Measurements from ENCODE around the gene GAA.
A peak's percentile ranks its signal among the peaks of the same experiment; 100 is the strongest.

GAA gene

GRCh38 chr17:80122926-80123505 lies 21.6 kb downstream of the GAA start:
- Histone ChIP-seq H3K9me3 (ENCODE audit: insufficient read depth, low read depth, low read length) (no peaks in the 10 kb centered on the region), H3K9ac (ENCODE audit: low read depth, low read length) (no peak overlapping the region), H3K4me3 (ENCODE audit: low read length) (no peak overlapping the region), H3K27ac (ENCODE audit: low read length) (no peak overlapping the region), H3K27me3 (ENCODE audit: insufficient read depth, low read length) (no peaks in the 10 kb centered on the region), H3K36me3 (ENCODE audit: insufficient read depth, low read depth, low read length) (no peaks in the 10 kb centered on the region), H3K4me1 (ENCODE audit: insufficient read depth, low read length) (peaks cover 16% of the 10 kb centered on the region; the same call in 1 of the 2 replicates)

DNA sequence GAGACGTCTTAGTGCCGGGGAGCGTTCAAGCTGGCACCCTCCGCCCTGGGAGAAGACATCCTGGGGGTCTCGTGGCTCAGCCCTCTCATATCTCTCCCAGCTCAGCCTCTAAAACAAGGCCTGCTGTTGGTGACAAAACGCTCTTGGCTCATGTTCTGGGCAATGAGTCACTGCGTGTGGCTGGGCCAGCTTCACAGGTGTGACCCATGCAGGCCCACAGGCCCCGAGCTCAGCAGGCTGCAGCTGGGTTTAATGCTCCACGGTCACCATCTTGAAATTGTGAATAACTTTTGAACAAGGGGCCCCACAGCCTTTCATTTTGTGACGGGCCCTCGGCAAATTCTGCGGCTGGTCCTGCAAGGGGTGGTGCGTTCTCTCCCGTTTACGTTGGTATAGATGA lies 22.4 kb downstream of the GAA start:
- Histone ChIP-seq H3K36me3 (ENCODE audit: insufficient read depth, low read depth, low read length) (no peaks in the 10 kb centered on the region), H3K9ac (ENCODE audit: low read depth, low read length) (peak overlapping the region; percentile 68; the same call in 1 of the 2 replicates), H3K4me1 (ENCODE audit: insufficient read depth, low read length) (peaks cover 16% of the 10 kb centered on the region; the same call in 1 of the 2 replicates), H3K27ac (ENCODE audit: low read length) (peak overlapping the region; percentile 19), H3K27me3 (ENCODE audit: insufficient read depth, low read length) (no peaks in the 10 kb centered on the region), H3K4me3 (ENCODE audit: low read length) (peak overlapping the region; percentile 49), H3K9me3 (ENCODE audit: insufficient read depth, low read depth, low read length) (no peaks in the 10 kb centered on the region)

- Histone ChIP-seq H3K36me3 (ENCODE audit: insufficient read depth, low read depth, low read length) (no peaks in the 10 kb centered on the region), H3K4me1 (ENCODE audit: insufficient read depth, low read length) (peaks cover 19% of the 10 kb centered on the region; the same call in 1 of the 2 replicates), H3K4me3 (ENCODE audit: low read length) (peak overlapping the region; percentile 49; the same call in 1 of the 2 replicates), H3K27ac (ENCODE audit: low read length) (peak overlapping the region; percentile 19), H3K27me3 (ENCODE audit: insufficient read depth, low read length) (no peaks in the 10 kb centered on the region), H3K9ac (ENCODE audit: low read depth, low read length) (peak overlapping the region; percentile 68; the same call in 1 of the 2 replicates), H3K9me3 (ENCODE audit: insufficient read depth, low read depth, low read length) (no peaks in the 10 kb centered on the region)
These were observed 23.1 kb downstream of the GAA start for GRCh38 chr17:80124351-80124981.

GRCh38 chr17:80125656-80126448 lies 24.5 kb downstream of the GAA start:
- no peak overlapping the region for H3K27ac ChIP-seq (ENCODE audit: low read length)
- no peaks in the 10 kb centered on the region for H3K36me3 ChIP-seq (ENCODE audit: insufficient read depth, low read depth, low read length)
- no peak overlapping the region for H3K9ac ChIP-seq (ENCODE audit: low read depth, low read length)
- H3K27me3 ChIP-seq (ENCODE audit: insufficient read depth, low read length): no peaks in the 10 kb centered on the region
- H3K4me1 ChIP-seq (ENCODE audit: insufficient read depth, low read length): peaks cover 19% of the 10 kb centered on the region; the same call in 1 of the 2 replicates
- no peaks in the 10 kb centered on the region for H3K9me3 ChIP-seq (ENCODE audit: insufficient read depth, low read depth, low read length)
- no peak overlapping the region for H3K4me3 ChIP-seq (ENCODE audit: low read length)

DNA sequence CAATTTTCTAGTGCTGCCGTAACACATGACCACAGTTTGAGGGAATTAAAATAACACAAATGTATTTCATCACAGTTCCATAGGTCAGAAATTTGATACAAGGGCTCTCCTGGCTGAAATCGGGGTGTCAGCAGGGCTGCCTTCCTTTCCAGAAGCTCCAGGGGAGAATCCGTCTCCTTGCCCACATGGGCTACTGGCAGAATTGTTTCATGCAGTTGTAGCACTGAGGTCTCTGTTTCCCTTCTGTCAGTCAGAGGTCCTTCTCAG lies 25.0 kb downstream of the GAA start:
- Histone ChIP-seq H3K4me3 (ENCODE audit: low read length) (no peak overlapping the region), H3K9ac (ENCODE audit: low read depth, low read length) (no peak overlapping the region), H3K4me1 (ENCODE audit: insufficient read depth, low read length) (peaks cover 19% of the 10 kb centered on the region; the same call in 1 of the 2 replicates), H3K36me3 (ENCODE audit: insufficient read depth, low read depth, low read length) (no peaks in the 10 kb centered on the region), H3K27ac (ENCODE audit: low read length) (no peak overlapping the region), H3K27me3 (ENCODE audit: insufficient read depth, low read length) (no peaks in the 10 kb centered on the region), H3K9me3 (ENCODE audit: insufficient read depth, low read depth, low read length) (no peaks in the 10 kb centered on the region)

DNA sequence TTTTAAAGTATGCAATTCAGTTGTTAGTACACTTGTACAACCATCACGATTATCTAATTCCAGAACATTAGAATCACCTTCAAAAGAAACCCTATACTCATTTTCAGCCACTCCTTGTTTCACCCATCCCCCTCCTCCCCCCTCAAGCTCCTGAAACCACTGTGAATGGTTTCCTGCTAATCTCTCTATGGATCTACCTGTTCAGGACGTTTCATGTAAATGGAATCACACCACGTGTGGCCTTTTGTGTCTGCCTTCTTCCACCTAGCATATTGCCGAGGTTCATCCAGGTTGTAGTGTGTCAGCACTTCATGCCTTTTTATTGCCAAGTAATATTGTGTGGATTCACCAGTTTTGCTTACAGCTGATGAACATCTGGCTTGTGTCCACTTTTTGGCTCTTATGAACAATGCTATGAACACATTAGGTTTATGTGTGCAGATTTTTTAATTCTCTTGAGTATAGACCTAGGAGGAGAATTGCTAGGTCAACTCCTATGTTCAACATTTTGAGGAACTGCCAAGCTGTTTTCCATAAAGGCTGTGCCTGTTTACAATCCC lies 27.7 kb downstream of the GAA start:
- no peak overlapping the region for H3K4me3 ChIP-seq (ENCODE audit: low read length)
- peaks cover 17% of the 10 kb centered on the region for H3K36me3 ChIP-seq (ENCODE audit: insufficient read depth, low read depth, low read length)
- H3K9me3 ChIP-seq (ENCODE audit: insufficient read depth, low read depth, low read length): no peaks in the 10 kb centered on the region
- H3K27me3 ChIP-seq (ENCODE audit: insufficient read depth, low read length): no peaks in the 10 kb centered on the region
- H3K9ac ChIP-seq (ENCODE audit: low read depth, low read length): no peak overlapping the region
- H3K27ac ChIP-seq (ENCODE audit: low read length): no peak overlapping the region
- peaks cover 13% of the 10 kb centered on the region; the same call in 1 of the 2 replicates for H3K4me1 ChIP-seq (ENCODE audit: insufficient read depth, low read length)

GRCh38 chr17:80130992-80131391 lies 29.6 kb downstream of the GAA start:
- H3K9me3 ChIP-seq (ENCODE audit: insufficient read depth, low read depth, low read length): no peaks in the 10 kb centered on the region
- no peak overlapping the region for H3K27ac ChIP-seq (ENCODE audit: low read length)
- peaks cover 4% of the 10 kb centered on the region; the same call in 1 of the 2 replicates for H3K4me1 ChIP-seq (ENCODE audit: insufficient read depth, low read length)
- H3K27me3 ChIP-seq (ENCODE audit: insufficient read depth, low read length): no peaks in the 10 kb centered on the region
- peaks cover 36% of the 10 kb centered on the region for H3K36me3 ChIP-seq (ENCODE audit: insufficient read depth, low read depth, low read length)
- no peak overlapping the region for H3K4me3 ChIP-seq (ENCODE audit: low read length)
- H3K9ac ChIP-seq (ENCODE audit: low read depth, low read length): no peak overlapping the region

GRCh38 chr17:80132906-80133625 lies 31.7 kb downstream of the GAA start:
- H3K27me3 ChIP-seq (ENCODE audit: insufficient read depth, low read length): no peaks in the 10 kb centered on the region
- H3K36me3 ChIP-seq (ENCODE audit: insufficient read depth, low read depth, low read length): peaks cover 57% of the 10 kb centered on the region
- no peak overlapping the region for H3K4me3 ChIP-seq (ENCODE audit: low read length)
- H3K27ac ChIP-seq (ENCODE audit: low read length): no peak overlapping the region
- H3K4me1 ChIP-seq (ENCODE audit: insufficient read depth, low read length): peaks cover 4% of the 10 kb centered on the region; the same call in 1 of the 2 replicates
- no peak overlapping the region for H3K9ac ChIP-seq (ENCODE audit: low read depth, low read length)
- no peaks in the 10 kb centered on the region for H3K9me3 ChIP-seq (ENCODE audit: insufficient read depth, low read depth, low read length)

GRCh38 chr17:80133626-80133970 lies 32.2 kb downstream of the GAA start:
- Histone ChIP-seq H3K36me3 (ENCODE audit: insufficient read depth, low read depth, low read length) (peaks cover 62% of the 10 kb centered on the region), H3K27me3 (ENCODE audit: insufficient read depth, low read length) (no peaks in the 10 kb centered on the region), H3K4me1 (ENCODE audit: insufficient read depth, low read length) (peaks cover 4% of the 10 kb centered on the region; the same call in 1 of the 2 replicates), H3K9ac (ENCODE audit: low read depth, low read length) (no peak overlapping the region), H3K4me3 (ENCODE audit: low read length) (no peak overlapping the region), H3K9me3 (ENCODE audit: insufficient read depth, low read depth, low read length) (no peaks in the 10 kb centered on the region), H3K27ac (ENCODE audit: low read length) (no peak overlapping the region)

- no peaks in the 10 kb centered on the region for H3K4me1 ChIP-seq (ENCODE audit: insufficient read depth, low read length)
- H3K9ac ChIP-seq (ENCODE audit: low read depth, low read length): no peak overlapping the region
- H3K36me3 ChIP-seq (ENCODE audit: insufficient read depth, low read depth, low read length): peaks cover 98% of the 10 kb centered on the region
- H3K27ac ChIP-seq (ENCODE audit: low read length): no peak overlapping the region
- no peaks in the 10 kb centered on the region for H3K27me3 ChIP-seq (ENCODE audit: insufficient read depth, low read length)
- no peaks in the 10 kb centered on the region for H3K9me3 ChIP-seq (ENCODE audit: insufficient read depth, low read depth, low read length)
- no peak overlapping the region for H3K4me3 ChIP-seq (ENCODE audit: low read length)
These were observed 35.8 kb downstream of the GAA start for GRCh38 chr17:80137131-80137530.

- Histone ChIP-seq H3K4me3 (ENCODE audit: low read length) (no peak overlapping the region), H3K9ac (ENCODE audit: low read depth, low read length) (no peak overlapping the region), H3K9me3 (ENCODE audit: insufficient read depth, low read depth, low read length) (no peaks in the 10 kb centered on the region), H3K4me1 (ENCODE audit: insufficient read depth, low read length) (no peaks in the 10 kb centered on the region), H3K27ac (ENCODE audit: low read length) (no peak overlapping the region), H3K36me3 (ENCODE audit: insufficient read depth, low read depth, low read length) (peaks cover 100% of the 10 kb centered on the region), H3K27me3 (ENCODE audit: insufficient read depth, low read length) (no peaks in the 10 kb centered on the region)
These were observed 37.6 kb downstream of the GAA start for GRCh38 chr17:80138856-80139426.
